ENCODE measurements around the gene OR1E2. TPM values are rescaled to one million over a fixed set of nuclear protein-coding genes. Genes with fewer than 3 reads are reported as not detected.
"Not testable (repeated sequence)": the region's sequence is repeated elsewhere in the genome, so short reads cannot be mapped to it uniquely, and the experiment has no call there.

OR1E2 gene
- total RNA-seq, 1 donor from 2014 or later: not detected

DNA sequence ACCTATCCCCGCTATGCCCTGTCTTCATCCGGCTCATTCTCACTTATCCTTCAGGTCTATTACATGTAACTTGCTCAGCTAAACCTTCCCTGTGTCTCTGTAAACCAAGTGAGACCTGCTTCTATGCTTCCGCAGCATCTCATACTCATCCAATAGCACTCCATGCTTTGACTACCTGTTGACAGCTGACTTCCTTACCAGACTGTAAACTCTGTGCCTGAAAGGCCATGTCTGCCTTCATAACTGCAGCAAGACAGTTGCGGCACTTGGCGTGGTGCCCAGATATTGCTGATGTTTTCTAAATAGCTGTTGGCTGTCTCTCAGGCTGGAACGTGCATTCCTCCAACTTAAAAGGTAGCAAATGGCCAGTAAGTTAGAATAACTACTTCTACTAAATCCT, 33.6 kb downstream of the OR1E2 start:
- intact Hi-C loops (cut with DNase I): no loop called here
- DNase-seq (ENCODE audit: low spot score): no peak

DNA sequence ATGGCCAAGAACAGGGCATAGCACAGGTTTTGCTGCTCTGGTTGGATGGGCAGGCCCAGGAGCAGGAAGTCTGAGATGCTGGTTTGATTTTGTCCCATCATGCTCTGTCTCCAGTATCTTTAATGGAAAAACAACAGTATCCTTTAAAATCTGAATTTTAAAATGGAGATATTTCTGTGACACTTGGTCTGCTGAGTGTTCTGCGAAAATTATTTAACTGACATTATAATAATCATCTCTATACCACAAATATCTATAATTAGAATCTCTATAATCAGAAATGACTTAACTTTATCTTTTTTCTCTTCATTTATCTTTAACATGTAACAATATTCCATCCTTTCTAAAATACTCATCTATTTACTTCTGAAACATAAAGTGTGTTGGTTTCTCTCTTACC, 35.3 kb downstream of the OR1E2 start, which contains the start of gene OR1E1:
Gene OR1E1 (minus strand): TSS at position 101 of the 400 bp plus-strand sequence. CDS start 0 bp downstream, at position 101.
- DNase-seq (ENCODE audit: low spot score): no peak
- intact Hi-C loops (cut with DNase I): no loop called here

DNA sequence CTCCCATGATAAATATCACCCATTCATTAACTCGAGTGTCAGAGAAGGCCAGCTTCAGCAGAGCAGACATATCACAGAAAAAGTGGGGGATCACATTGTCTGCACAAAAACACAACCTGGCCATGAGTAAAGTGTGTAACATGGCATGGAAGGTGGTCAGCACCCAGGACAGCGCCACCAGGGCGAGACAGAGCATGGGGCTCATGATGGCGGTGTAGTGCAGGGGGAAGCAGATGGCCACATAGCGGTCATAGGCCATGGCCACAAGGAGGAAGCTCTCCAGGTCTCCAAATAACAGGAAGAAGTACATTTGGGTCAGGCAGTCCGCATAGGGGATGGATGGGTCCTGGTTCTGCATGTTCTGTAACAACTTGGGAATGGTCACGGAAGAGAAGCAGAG, 35.8 kb downstream of the OR1E2 start:
- intact Hi-C loops (cut with DNase I); DNase-seq (ENCODE audit: low spot score): not testable (repeated sequence)

DNA sequence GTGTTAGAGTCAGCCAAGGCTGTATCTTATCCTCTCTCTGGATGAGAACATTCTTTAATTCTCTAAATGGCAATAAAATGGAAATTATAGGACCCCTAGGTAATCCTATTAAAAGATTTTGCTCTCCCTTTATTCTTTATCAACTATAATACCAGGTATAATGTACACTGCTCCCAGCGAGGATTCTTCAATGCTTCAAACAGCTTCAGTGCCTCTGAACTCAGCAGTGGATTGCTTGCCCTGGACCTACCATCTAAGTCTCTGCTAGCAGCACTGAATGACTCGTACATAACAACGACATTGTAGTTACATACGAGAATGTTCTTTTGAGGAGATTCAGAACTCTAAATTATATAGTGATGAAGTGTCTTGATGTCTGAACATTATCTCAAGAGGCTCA, 43.9 kb downstream of the OR1E2 start:
- DNase-seq (ENCODE audit: low spot score): no peak

DNA sequence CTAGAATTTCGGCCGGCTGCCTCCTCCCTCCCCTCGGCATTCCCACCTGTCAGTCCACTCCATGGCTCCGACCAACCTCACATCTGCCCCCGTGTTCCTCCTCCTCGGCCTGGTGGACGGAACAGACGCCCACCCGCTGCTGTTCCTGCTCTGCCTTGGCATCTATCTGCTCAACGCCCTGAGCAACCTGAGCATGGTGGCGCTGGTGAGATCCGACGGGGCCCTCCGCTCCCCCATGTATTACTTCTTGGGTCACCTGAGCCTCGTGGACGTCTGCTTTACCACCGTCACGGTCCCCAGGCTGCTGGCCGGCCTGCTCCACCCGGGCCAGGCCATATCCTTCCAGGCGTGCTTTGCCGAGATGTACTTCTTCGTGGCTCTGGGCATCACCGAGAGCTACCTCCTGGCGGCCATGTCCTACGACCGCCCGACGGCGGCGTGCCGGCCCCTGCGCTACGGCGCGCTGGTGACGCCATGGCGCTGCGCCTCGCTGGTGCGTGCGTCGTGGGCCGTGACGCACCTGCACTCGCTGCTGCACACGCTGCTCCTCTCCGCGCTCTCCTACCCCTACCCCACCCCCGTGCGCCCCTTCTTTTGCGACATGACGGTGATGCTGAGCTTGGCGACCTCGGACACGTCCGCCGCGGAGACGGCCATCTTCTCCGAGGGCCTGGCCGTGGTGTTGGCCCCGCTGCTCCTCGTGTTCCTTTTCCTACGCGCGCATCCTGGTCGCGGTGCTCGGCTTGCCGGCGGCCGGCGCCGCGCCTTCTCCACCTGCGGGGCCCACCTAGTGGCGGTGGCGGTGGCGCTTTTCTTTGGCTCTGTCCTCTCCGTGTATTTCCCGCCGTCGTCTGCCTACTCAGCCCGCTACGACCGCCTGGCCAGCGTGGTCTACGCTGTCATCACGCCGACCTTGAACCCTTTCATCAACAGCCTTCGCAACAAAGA, 47.5 kb downstream of the OR1E2 start, which contains the start of gene OR3A2:
Gene OR3A2 (minus strand): TSS at position 440 of the 948 bp plus-strand sequence.
- intact Hi-C loops (cut with DNase I): no loop called here
- DNase-seq (ENCODE audit: low spot score): no peak

More for the DNA sequence above, 43.9 kb downstream of the OR1E2 start:
- intact Hi-C loops (cut with DNase I): no loop called here

Other genes with a start within 250 kb of the OR1E2 start
- gene OR1A2, start 236.3 kb downstream of the OR1E2 start, total RNA-seq: not detected
- not detected for gene OR1A1, start 226.2 kb downstream of the OR1E2 start, total RNA-seq
- gene OR3A1, start 135.5 kb downstream of the OR1E2 start, total RNA-seq: not detected
- not detected for gene OR3A2, start 47.5 kb downstream of the OR1E2 start, total RNA-seq
- not detected for gene OR1E1, start 35.4 kb downstream of the OR1E2 start, total RNA-seq
- not detected for gene OR3A3, start 22.5 kb downstream of the OR1E2 start, total RNA-seq
- gene SPATA22, start 38.0 kb upstream of the OR1E2 start, total RNA-seq: not detected
- 0.94 TPM for gene ASPA, start 42.2 kb upstream of the OR1E2 start, total RNA-seq
- gene TRPV3, start 124.0 kb upstream of the OR1E2 start, total RNA-seq: 1.0 TPM
- gene TRPV1, start 175.6 kb upstream of the OR1E2 start, total RNA-seq: 4.8 TPM
- gene SHPK, start 202.4 kb upstream of the OR1E2 start, total RNA-seq: 4.8 TPM
- gene CTNS, start 202.9 kb upstream of the OR1E2 start, total RNA-seq: 6.4 TPM
- gene TAX1BP3, start 234.7 kb upstream of the OR1E2 start, total RNA-seq: 158 TPM
- 54.0 TPM for gene EMC6, start 235.0 kb upstream of the OR1E2 start, total RNA-seq

Measured in cardiac septum (tissue), 1 donor.